GM23338 (cell line): ENCODE measurements around the gene CNTNAP2. TPM values are rescaled to one million over a fixed set of nuclear protein-coding genes. Genes with fewer than 3 reads are reported as not detected.

Experiments used
- ATAC-seq: fragments of 200-7000 bp; cut with Tn5 transposase; 3 replicates; pipeline ENCODE4 v1.9.1; 2020
- DNase-seq: peaks from one replicate; pipeline ENCODE4 v3.0.0-alpha.2; 2015; ENCODE audit warnings: low spot score
- H2AFZ ChIP-seq: fragments of 200-600 bp; sonication (generic); 2 replicates; pipeline ENCODE4 v1.8.0; 2016; ENCODE audit warnings: antibody characterized with exemption, mild to moderate bottlenecking, moderate library complexity
- H3F3A ChIP-seq: fragments of 200-600 bp; sonication (generic); replicated peaks from 2 replicates; pipeline ENCODE4 v1.8.0; 2017; ENCODE audit warnings: antibody characterized with exemption, mixed run types, low read depth
- H3K27ac ChIP-seq: fragments of 200-600 bp; sonication (generic); 2 replicates; pipeline ENCODE4 v1.6.1; 2016; ENCODE audit warnings: low read depth
- H3K27me3 ChIP-seq: fragments of 200-600 bp; sonication (generic); 2 replicates; pipeline ENCODE4 v1.8.0; 2016; ENCODE audit warnings: mild to moderate bottlenecking, mixed run types, moderate library complexity; ENCODE audit not compliant: insufficient read depth
- H3K36me3 ChIP-seq: fragments of 200-600 bp; sonication (generic); 2 replicates; pipeline ENCODE4 v1.8.0; 2016; ENCODE audit warnings: mild to moderate bottlenecking; ENCODE audit not compliant: insufficient read depth
- H3K4me1 ChIP-seq: fragments of 200-600 bp; sonication (generic); 2 replicates; pipeline ENCODE4 v1.8.0; 2016; ENCODE audit warnings: mild to moderate bottlenecking, moderate library complexity; ENCODE audit not compliant: insufficient read depth
- H3K4me2 ChIP-seq: fragments of 200-600 bp; sonication (generic); 2 replicates; pipeline ENCODE4 v1.7.1; 2017; ENCODE audit warnings: mixed run types
- H3K4me3 ChIP-seq: fragments of 200-600 bp; sonication (generic); 2 replicates; pipeline ENCODE4 v1.6.1; 2016; ENCODE audit warnings: mixed run types
- H3K79me2 ChIP-seq: fragments of 200-600 bp; sonication (generic); replicated peaks from 2 replicates; pipeline ENCODE4 v1.8.0; 2017; ENCODE audit warnings: mild to moderate bottlenecking; ENCODE audit not compliant: insufficient read depth
- H3K9me2 ChIP-seq: fragments of 200-600 bp; sonication (generic); 2 replicates; pipeline ENCODE4 v1.8.0; 2017; ENCODE audit not compliant: insufficient read depth
- H4K20me1 ChIP-seq: fragments of 200-600 bp; sonication (generic); replicated peaks from 2 replicates; pipeline ENCODE4 v1.8.0; 2017; ENCODE audit warnings: mild to moderate bottlenecking; ENCODE audit not compliant: insufficient read depth
- H3K27ac Mint-ChIP-seq: 2 replicates; pipeline ENCODE4 v1.8.0; 2020; ENCODE audit warnings: inconsistent platforms, mild to moderate bottlenecking, moderate library complexity, mixed read lengths
- H3K27me3 Mint-ChIP-seq: 3 replicates; pipeline ENCODE4 v1.8.0; 2022; ENCODE audit warnings: low read depth, mild to moderate bottlenecking, moderate library complexity, mixed read lengths, inconsistent platforms; ENCODE audit not compliant: insufficient read depth, poor library complexity
- H3K36me3 Mint-ChIP-seq: 3 replicates; pipeline ENCODE4 v1.8.0; 2021; ENCODE audit warnings: low read depth, mild to moderate bottlenecking, inconsistent platforms, moderate library complexity, mixed read lengths
- H3K4me1 Mint-ChIP-seq: 3 replicates; pipeline ENCODE4 v1.8.0; 2020; ENCODE audit warnings: mild to moderate bottlenecking, inconsistent platforms, mixed read lengths
- H3K4me3 Mint-ChIP-seq: 3 replicates; pipeline ENCODE4 v1.8.0; 2021; ENCODE audit warnings: moderate library complexity, mild to moderate bottlenecking, inconsistent platforms, mixed read lengths
- H3K9me3 Mint-ChIP-seq: 3 replicates; pipeline ENCODE4 v1.8.0; 2020; ENCODE audit warnings: moderate library complexity, mild to moderate bottlenecking, inconsistent platforms, mixed read lengths
- CREB1 ChIP-seq: fragments of 250-450 bp; sonication (Bioruptor Pico); IDR thresholded peaks from 2 replicates; pipeline ENCODE4 v1.5.0; 2020; ENCODE audit warnings: low read depth, mild to moderate bottlenecking, moderate library complexity
- EZH2 ChIP-seq: fragments of 200-600 bp; sonication (generic); IDR thresholded peaks from one replicate; pipeline ENCODE4 v1.8.0; 2017; ENCODE audit warnings: antibody characterized with exemption, mild to moderate bottlenecking, low read depth; ENCODE audit not compliant: unreplicated experiment
- EZH2phosphoT487 ChIP-seq: fragments of 200-600 bp; sonication (generic); IDR thresholded peaks from one replicate; pipeline ENCODE4 v1.8.1; 2018; ENCODE audit warnings: antibody characterized with exemption; ENCODE audit not compliant: unreplicated experiment
- JUNB ChIP-seq: IDR thresholded peaks from one replicate; pipeline ENCODE4 v1.6.1; 2016; ENCODE audit warnings: antibody characterized with exemption; ENCODE audit not compliant: unreplicated experiment
- REST ChIP-seq: IDR thresholded peaks from one replicate; pipeline ENCODE4 v1.6.1; 2018; ENCODE audit warnings: antibody characterized with exemption; ENCODE audit not compliant: unreplicated experiment
- ZNF114 ChIP-seq: fragments of 250-450 bp; sonication (Bioruptor Pico); IDR thresholded peaks from 2 replicates; pipeline ENCODE4 v1.5.0; 2020; ENCODE audit warnings: mild to moderate bottlenecking, moderate library complexity
- polyA plus RNA-seq: library from polyadenylated mRNA; unstranded; fragments of >200 nt; fragmentation: Nextera tagmentation; extraction: Ambion mirVana; gene quantifications from 2 replicates; pipeline ENCODE4 v1.2.1, GENCODE V29; 2016
- total RNA-seq: library from RNA; depleted of rRNA; stranded (reverse); fragments of >200 nt; shearing (Covaris generic); gene quantifications from 2 replicates; pipeline ENCODE4 v1.2.3, GENCODE V29; 2014
- TF ChIP-seq, protein P1 (sequence below), 2 experiments: fragments of 200-600 bp in 1 of 2; sonication (generic) in 1 of 2; conservative IDR thresholded peaks; 2 replicates each; pipeline versions ENCODE4 v1.5.1 to v1.6.1; 2016 to 2017; ENCODE audit warnings: antibody characterized with exemption in 2 of 2, low read depth in 2 of 2, mild to moderate bottlenecking in 2 of 2, moderate library complexity in 1 of 2

CNTNAP2 gene
- total and polyA plus RNA-seq, 2 experiments from 2014 or later = 38.2 to 61.3 TPM

DNA sequence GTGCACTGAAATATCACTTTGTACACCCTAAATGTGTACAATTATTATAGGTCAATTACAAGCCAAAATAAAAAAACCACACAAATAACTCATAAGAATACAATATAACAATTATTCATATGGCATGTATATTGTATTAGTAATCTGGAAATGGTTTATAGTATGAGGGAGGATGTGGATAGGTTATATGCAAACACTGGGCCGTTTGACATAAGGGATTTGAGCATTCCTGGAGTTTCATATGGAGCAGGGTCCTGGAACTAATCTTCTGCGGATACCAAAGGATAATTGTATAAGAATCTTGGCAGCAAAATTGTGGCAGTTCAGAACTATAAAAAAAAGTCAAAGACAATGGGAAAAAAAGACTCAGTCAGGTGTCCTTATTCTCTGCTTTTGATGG lies 619.4 kb downstream of the CNTNAP2 start:
- no peaks in the 10 kb centered on the region; the same call in 2 of the 3 replicates for H3K36me3 Mint-ChIP-seq
- no peaks in the 10 kb centered on the region for H3K27me3 Mint-ChIP-seq
- DNase-seq (no peak), ATAC-seq (no peak)
- H3K27ac ChIP-seq = no peak overlapping the region
- no peaks in the 10 kb centered on the region for H3K4me1 ChIP-seq
- no peaks in the 10 kb centered on the region for H3K79me2 ChIP-seq
- peaks cover 22% of the 10 kb centered on the region; the same call in 2 of the 3 replicates for H3K9me3 Mint-ChIP-seq
- no peak overlapping the region for H3K27ac Mint-ChIP-seq
- H3K4me3 Mint-ChIP-seq = no peak overlapping the region
- no peaks in the 10 kb centered on the region for H3F3A ChIP-seq
- no peak overlapping the region for H2AFZ ChIP-seq
- no peaks in the 10 kb centered on the region for H3K4me1 Mint-ChIP-seq
- H3K4me2 ChIP-seq = no peak overlapping the region
- H4K20me1 ChIP-seq = no peaks in the 10 kb centered on the region
- H3K4me3 ChIP-seq = no peak overlapping the region
- H3K9me2 ChIP-seq = no peaks in the 10 kb centered on the region
- H3K27me3 ChIP-seq = no peaks in the 10 kb centered on the region
- TF ChIP-seq EZH2phosphoT487 (no peak), ZNF114 (no peak), EZH2 (no peak), JUNB (no peak)
- no peaks in the 10 kb centered on the region for H3K36me3 ChIP-seq

GRCh38 chr7:146736446-146737190 lies 620.0 kb downstream of the CNTNAP2 start:
- Mint-ChIP-seq H3K9me3 (peaks cover 25% of the 10 kb centered on the region; the same call in 2 of the 3 replicates), H3K4me1 (no peaks in the 10 kb centered on the region), H3K27me3 (no peaks in the 10 kb centered on the region), H3K27ac (no peak overlapping the region), H3K36me3 (no peaks in the 10 kb centered on the region; the same call in 2 of the 3 replicates), H3K4me3 (no peak overlapping the region)
- no peaks in the 10 kb centered on the region for H3K79me2 ChIP-seq
- H3K27me3 ChIP-seq = no peaks in the 10 kb centered on the region
- H3K27ac ChIP-seq = no peak overlapping the region
- H3K36me3 ChIP-seq = no peaks in the 10 kb centered on the region
- no peaks in the 10 kb centered on the region for H4K20me1 ChIP-seq
- no peaks in the 10 kb centered on the region for H3K9me2 ChIP-seq
- DNase-seq (no peak), ATAC-seq (no peak)
- TF ChIP-seq CREB1 = no peak
- TF ChIP-seq, protein P1, sequence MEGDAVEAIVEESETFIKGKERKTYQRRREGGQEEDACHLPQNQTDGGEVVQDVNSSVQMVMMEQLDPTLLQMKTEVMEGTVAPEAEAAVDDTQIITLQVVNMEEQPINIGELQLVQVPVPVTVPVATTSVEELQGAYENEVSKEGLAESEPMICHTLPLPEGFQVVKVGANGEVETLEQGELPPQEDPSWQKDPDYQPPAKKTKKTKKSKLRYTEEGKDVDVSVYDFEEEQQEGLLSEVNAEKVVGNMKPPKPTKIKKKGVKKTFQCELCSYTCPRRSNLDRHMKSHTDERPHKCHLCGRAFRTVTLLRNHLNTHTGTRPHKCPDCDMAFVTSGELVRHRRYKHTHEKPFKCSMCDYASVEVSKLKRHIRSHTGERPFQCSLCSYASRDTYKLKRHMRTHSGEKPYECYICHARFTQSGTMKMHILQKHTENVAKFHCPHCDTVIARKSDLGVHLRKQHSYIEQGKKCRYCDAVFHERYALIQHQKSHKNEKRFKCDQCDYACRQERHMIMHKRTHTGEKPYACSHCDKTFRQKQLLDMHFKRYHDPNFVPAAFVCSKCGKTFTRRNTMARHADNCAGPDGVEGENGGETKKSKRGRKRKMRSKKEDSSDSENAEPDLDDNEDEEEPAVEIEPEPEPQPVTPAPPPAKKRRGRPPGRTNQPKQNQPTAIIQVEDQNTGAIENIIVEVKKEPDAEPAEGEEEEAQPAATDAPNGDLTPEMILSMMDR (conservative IDR thresholded peaks at IDR 0.05; ENCODE audit: low read depth in 2 of 2) = peak in 1 of 2 experiments; percentile 34; a peak in 2 of 4 replicates
- no peak overlapping the region for H2AFZ ChIP-seq
- H3K4me3 ChIP-seq = no peak overlapping the region
- no peak overlapping the region for H3K4me2 ChIP-seq
- no peaks in the 10 kb centered on the region for H3F3A ChIP-seq
- H3K4me1 ChIP-seq = no peaks in the 10 kb centered on the region

GRCh38 chr7:146740039-146740438 lies 623.4 kb downstream of the CNTNAP2 start:
- Mint-ChIP-seq H3K4me1 (no peaks in the 10 kb centered on the region), H3K9me3 (peaks cover 25% of the 10 kb centered on the region; the same call in 2 of the 3 replicates), H3K36me3 (no peaks in the 10 kb centered on the region; the same call in 2 of the 3 replicates), H3K4me3 (no peak overlapping the region), H3K27ac (no peak overlapping the region), H3K27me3 (no peaks in the 10 kb centered on the region)
- Histone ChIP-seq H2AFZ (no peak overlapping the region), H3K9me2 (no peaks in the 10 kb centered on the region), H3F3A (no peaks in the 10 kb centered on the region), H3K79me2 (no peaks in the 10 kb centered on the region), H3K4me2 (no peak overlapping the region), H3K36me3 (no peaks in the 10 kb centered on the region), H3K27me3 (no peaks in the 10 kb centered on the region), H3K4me3 (no peak overlapping the region), H4K20me1 (no peaks in the 10 kb centered on the region), H3K27ac (no peak overlapping the region), H3K4me1 (no peaks in the 10 kb centered on the region)
- no peak for ATAC-seq
- no peak for DNase-seq
- TF ChIP-seq REST = no peak
